Type B pancreatic cell (in vitro differentiated cells): ENCODE measurements around the gene FHOD3. TPM values are rescaled to one million over a fixed set of nuclear protein-coding genes. Genes with fewer than 3 reads are reported as not detected.

ENCODE experiments used
- DNase-seq: peaks from one replicate; pipeline ENCODE4 v3.0.0; 2021; ENCODE audit warnings: mixed read lengths; ENCODE audit not compliant: unreplicated experiment; ENCODE audit errors: extremely low spot score
- H3K27ac Mint-ChIP-seq: 2 replicates; pipeline ENCODE4 v1.8.0; 2021; ENCODE audit warnings: mild to moderate bottlenecking, mixed read lengths
- H3K27me3 Mint-ChIP-seq: 2 replicates; pipeline ENCODE4 v1.8.0; 2021; ENCODE audit warnings: mixed read lengths
- H3K36me3 Mint-ChIP-seq: 2 replicates; pipeline ENCODE4 v1.8.0; 2021; ENCODE audit warnings: mixed read lengths
- H3K4me1 Mint-ChIP-seq: one replicate; pipeline ENCODE4 v1.8.0; 2021; ENCODE audit warnings: mixed read lengths; ENCODE audit not compliant: unreplicated experiment
- H3K4me3 Mint-ChIP-seq: 2 replicates; pipeline ENCODE4 v1.8.0; 2021; ENCODE audit warnings: mild to moderate bottlenecking, mixed read lengths
- H3K9me3 Mint-ChIP-seq: 2 replicates; pipeline ENCODE4 v1.8.0; 2021; ENCODE audit warnings: mixed read lengths
- total RNA-seq: library from RNA; stranded (reverse); gene quantifications from 2 replicates; pipeline ENCODE4 v1.2.1, GENCODE V29; 2021; ENCODE audit warnings: low replicate concordance
- TF ChIP-seq, protein P1 (sequence below): fragments of 200-600 bp; sonication (generic); conservative IDR thresholded peaks from 2 replicates; pipeline ENCODE4 v1.5.0; 2021; ENCODE audit warnings: antibody characterized with exemption, mild to moderate bottlenecking

The FHOD3 gene
- total RNA-seq, 1 donor from 2014 or later, result 5.3 TPM

DNA sequence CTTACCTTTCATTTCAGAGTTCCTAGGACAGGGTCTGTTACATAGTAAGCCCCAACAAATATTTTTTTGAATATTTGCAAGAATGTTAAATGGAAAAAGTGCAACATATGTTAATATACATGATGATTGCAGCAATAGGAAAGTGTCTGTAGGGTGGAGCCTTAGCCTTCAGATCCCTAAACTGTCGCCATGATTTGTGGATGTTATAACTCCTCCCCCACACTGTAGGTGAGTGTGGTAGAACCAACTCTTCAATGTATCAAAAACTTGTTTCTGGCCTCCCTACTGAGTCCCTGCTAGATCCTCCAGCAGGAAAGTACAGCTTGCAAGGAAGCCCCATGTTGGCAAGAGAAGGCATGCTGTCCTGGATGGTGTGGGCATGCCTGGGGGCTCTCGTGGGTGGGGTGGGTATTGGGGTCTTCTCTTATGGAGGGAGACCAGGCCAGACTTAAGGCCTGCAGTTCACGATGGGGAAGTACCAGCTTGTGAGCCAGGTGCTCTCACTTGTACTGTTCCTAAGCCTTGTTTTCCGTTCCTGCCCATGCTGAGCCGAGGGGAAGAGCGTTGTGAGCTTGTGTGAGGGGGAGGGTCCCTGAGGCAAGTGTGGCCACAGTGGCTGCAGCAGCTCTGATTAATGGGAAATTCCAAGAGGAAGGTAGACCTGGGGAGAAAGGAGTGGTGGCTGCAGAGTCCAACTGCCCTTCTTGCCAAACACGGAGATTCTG is 11.4 kb downstream of the FHOD3 start:
- peaks cover 18% of the 10 kb centered on the region for H3K27me3 Mint-ChIP-seq
- no peak for DNase-seq
- no peak overlapping the region for H3K4me3 Mint-ChIP-seq
- H3K4me1 Mint-ChIP-seq, result peaks cover 9% of the 10 kb centered on the region
- H3K9me3 Mint-ChIP-seq, result no peaks in the 10 kb centered on the region
- no peaks in the 10 kb centered on the region for H3K36me3 Mint-ChIP-seq
- TF ChIP-seq, protein P1, sequence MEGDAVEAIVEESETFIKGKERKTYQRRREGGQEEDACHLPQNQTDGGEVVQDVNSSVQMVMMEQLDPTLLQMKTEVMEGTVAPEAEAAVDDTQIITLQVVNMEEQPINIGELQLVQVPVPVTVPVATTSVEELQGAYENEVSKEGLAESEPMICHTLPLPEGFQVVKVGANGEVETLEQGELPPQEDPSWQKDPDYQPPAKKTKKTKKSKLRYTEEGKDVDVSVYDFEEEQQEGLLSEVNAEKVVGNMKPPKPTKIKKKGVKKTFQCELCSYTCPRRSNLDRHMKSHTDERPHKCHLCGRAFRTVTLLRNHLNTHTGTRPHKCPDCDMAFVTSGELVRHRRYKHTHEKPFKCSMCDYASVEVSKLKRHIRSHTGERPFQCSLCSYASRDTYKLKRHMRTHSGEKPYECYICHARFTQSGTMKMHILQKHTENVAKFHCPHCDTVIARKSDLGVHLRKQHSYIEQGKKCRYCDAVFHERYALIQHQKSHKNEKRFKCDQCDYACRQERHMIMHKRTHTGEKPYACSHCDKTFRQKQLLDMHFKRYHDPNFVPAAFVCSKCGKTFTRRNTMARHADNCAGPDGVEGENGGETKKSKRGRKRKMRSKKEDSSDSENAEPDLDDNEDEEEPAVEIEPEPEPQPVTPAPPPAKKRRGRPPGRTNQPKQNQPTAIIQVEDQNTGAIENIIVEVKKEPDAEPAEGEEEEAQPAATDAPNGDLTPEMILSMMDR, result no peak
- no peak overlapping the region for H3K27ac Mint-ChIP-seq

DNA sequence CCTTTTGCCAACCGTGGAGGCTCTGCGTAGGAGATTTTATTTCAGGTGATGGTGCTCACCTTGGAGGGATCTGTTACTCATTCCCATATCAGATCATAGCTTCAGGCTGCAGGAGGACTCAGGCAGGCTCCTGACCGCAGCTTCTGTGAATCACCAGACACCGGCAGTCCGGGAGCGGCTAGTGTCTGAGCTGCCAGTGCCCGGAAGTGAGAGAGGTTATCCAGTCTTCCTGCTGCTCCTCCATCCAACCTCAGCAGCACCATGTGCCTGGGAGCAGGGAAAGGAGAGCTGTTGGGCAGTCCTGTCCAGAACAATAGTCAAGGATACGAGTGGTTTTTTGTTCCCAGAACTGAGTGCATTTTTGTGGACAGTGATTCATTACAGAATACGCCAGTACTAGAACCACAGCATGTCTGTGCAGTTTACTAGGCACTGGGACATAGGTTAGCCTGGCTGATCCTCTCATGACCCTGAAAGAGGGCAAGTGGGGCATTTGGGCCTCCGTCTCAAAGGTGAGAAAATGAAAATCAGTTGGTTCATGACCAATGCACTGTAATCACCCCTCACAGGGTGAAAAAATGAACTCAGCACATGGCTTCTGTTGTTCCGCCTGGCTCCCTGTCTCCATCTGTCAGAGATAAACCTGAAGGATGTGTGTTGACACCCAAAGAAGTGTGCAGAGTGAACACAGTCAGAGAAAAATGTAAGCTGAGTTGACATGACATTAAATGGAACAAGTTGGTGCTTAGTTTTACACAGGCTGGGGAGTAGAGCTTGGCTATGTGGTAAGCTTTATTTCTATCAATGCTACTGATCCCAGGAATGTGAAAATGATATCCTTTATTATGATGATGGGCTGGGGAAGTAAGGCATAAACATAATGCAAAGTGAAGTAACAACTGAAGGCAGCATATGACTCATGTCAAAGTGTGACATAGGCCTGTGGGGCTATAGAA is 12.2 kb downstream of the FHOD3 start:
- Mint-ChIP-seq H3K4me1 (peaks cover 9% of the 10 kb centered on the region), H3K36me3 (no peaks in the 10 kb centered on the region), H3K9me3 (no peaks in the 10 kb centered on the region), H3K4me3 (no peak overlapping the region), H3K27ac (no peak overlapping the region), H3K27me3 (peaks cover 17% of the 10 kb centered on the region)
- TF ChIP-seq, protein P1, result no peak
- DNase-seq, result peak; percentile 43

DNA sequence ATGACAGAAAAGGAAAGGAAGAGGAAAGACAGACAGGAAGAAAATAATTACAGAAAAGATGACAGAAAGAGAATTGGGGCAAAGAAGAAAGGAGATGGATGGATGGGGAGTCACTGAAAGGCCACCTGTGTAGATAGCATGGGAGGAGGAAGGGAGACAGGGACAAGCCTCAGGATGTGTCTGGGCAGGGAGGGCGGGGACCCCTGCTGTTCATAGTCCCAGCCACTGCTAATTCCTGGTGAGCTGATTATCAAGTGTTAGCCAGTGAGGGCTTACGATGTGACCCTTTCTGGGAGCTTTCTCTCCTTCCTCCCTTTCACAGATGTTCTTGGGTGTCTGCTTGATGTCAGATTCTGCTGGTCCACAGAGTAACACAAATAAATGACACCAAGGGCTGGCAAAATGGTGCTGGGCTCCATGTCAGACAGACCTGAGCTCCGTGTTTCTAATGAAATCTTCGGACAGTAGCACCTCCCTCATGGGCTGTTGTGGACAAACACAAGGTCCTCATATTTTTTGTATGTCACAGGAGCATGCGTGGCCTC is 13.6 kb downstream of the FHOD3 start:
- TF ChIP-seq, protein P1, result no peak
- Mint-ChIP-seq H3K27me3 (peaks cover 6% of the 10 kb centered on the region), H3K4me3 (no peak overlapping the region), H3K9me3 (no peaks in the 10 kb centered on the region), H3K4me1 (peaks cover 9% of the 10 kb centered on the region), H3K27ac (no peak overlapping the region), H3K36me3 (no peaks in the 10 kb centered on the region)
- DNase-seq, result no peak

DNA sequence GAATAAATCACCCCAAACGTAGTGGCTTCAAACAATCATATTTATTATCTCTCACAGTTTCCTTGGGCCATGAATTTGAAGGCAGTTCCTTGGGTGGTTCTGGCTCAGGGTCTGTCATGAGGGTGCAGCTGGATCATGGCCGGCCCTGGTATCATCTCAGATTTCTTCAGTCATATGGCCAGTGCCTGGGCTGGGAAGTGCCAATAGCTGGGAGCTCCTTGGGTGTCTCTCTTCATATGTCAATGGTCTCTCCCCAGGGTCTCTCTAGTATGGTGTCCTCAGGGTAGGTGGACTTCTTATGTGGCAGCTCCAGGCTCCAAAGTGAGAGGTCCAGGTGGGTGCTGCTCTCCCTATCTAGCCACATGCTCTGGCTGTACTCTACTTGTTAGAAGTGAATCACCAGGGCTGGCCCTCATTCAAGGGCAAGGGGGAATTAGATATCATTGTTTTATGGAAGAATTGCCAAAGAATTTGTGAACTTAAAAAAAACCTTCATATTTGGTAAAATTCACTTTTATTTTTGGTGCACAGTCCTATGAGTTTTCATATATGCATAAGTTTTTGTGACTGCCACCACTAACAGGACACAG is 15.4 kb downstream of the FHOD3 start:
- DNase-seq, result peak; percentile 25
- Mint-ChIP-seq H3K9me3 (no peaks in the 10 kb centered on the region), H3K36me3 (no peaks in the 10 kb centered on the region), H3K4me3 (no peak overlapping the region), H3K27ac (no peak overlapping the region), H3K4me1 (peaks cover 9% of the 10 kb centered on the region), H3K27me3 (no peaks in the 10 kb centered on the region)
- TF ChIP-seq, protein P1, result no peak

DNA sequence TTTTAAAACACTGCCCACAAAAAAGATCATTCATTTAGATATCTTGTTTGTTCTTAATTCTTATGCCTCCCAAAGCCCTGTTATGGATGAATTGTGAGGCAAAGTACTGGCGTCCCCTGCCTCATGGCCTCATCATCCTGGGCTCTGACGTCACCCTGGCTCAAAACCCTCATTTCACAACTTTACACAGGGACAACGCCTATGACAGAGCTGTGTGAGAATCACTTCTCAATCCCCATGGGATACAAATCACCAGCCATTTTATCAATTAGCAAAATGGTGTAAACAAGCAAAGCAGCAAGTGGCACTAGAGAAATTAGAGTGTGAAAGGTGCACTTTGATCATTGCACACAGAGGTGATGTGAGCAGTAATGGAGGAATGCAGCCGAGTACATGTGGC is 16.6 kb downstream of the FHOD3 start:
- TF ChIP-seq, protein P1, result no peak
- H3K4me1 Mint-ChIP-seq, result peaks cover 6% of the 10 kb centered on the region
- H3K27me3 Mint-ChIP-seq, result no peaks in the 10 kb centered on the region
- no peaks in the 10 kb centered on the region for H3K9me3 Mint-ChIP-seq
- H3K36me3 Mint-ChIP-seq, result no peaks in the 10 kb centered on the region
- no peak overlapping the region for H3K4me3 Mint-ChIP-seq
- DNase-seq, result no peak
- no peak overlapping the region for H3K27ac Mint-ChIP-seq
